RWPE1 (cell line): Measurements from ENCODE around the gene NFASC.

Experiments used
- CTCF ChIA-PET: fragments of 350-600 bp; sonication (Branson Sonifier 250); formaldehyde crosslinking; extraction: SDS; loops from one replicate; lab custom pipeline; 2021; lab: Yijun Ruan, JAX
- POLR2A ChIA-PET: fragments of 400-600 bp; formaldehyde crosslinking; extraction: SDS; loops from one replicate; lab custom pipeline; 2020; ENCODE audit warnings: antibody characterized with exemption; ENCODE audit not compliant: low non-redundant PET; lab: Yijun Ruan, JAX
- DNase-seq: peaks from one replicate; pipeline ENCODE4 v3.0.0; 2012; ENCODE audit warnings: low spot score
- H3K27ac ChIP-seq: fragments of 450-650 bp; 2 replicates; pipeline ENCODE4 v1.5.1; 2017
- CTCF ChIP-seq: fragments of 450-650 bp; conservative IDR thresholded peaks from 2 replicates; pipeline ENCODE4 v1.5.1; 2017; ENCODE audit warnings: low read depth, mild to moderate bottlenecking

NFASC gene

GRCh38 chr1:204894031-204894430 is 23.4 kb downstream of the NFASC start:
- no peak for TF ChIP-seq CTCF
- POLR2A ChIA-PET = no interaction called here
- H3K27ac ChIP-seq = no peak overlapping the region
- CTCF ChIA-PET = interaction anchor here (1.2 to 1.4 kb wide), 3 partner anchors 16 to 87 kb away, joined by 3 to 6 read pairs (median 4); no protein-coding TSS in a partner anchor
- DNase-seq = no peak

GRCh38 chr1:204894606-204895005 is 23.9 kb downstream of the NFASC start:
- POLR2A ChIA-PET = no interaction called here

GRCh38 chr1:204896023-204896422 is 25.4 kb downstream of the NFASC start:
- DNase-seq = no peak

More at GRCh38 chr1:204894606-204895005, 23.9 kb downstream of the NFASC start:
- CTCF ChIA-PET = interaction anchor here (1.2 to 1.4 kb wide), 3 partner anchors 16 to 87 kb away, joined by 3 to 6 read pairs (median 4); no protein-coding TSS in a partner anchor
- no peak for DNase-seq
- no peak overlapping the region for H3K27ac ChIP-seq
- no peak for TF ChIP-seq CTCF

GRCh38 chr1:204896787-204897469 is 26.3 kb downstream of the NFASC start:
- no peak overlapping the region for H3K27ac ChIP-seq
- CTCF ChIA-PET = interaction anchor here (0.6 to 0.8 kb wide), 4 partner anchors 45 to 784 kb away, joined by 3 to 5 read pairs (median 3); no protein-coding TSS in a partner anchor
- DNase-seq = no peak
- no peak for TF ChIP-seq CTCF
- POLR2A ChIA-PET = no interaction called here

More at GRCh38 chr1:204896023-204896422, 25.4 kb downstream of the NFASC start:
- H3K27ac ChIP-seq = no peak overlapping the region
- TF ChIP-seq CTCF = no peak
- ChIA-PET CTCF (interaction anchor here (0.6 to 0.7 kb wide), 2 partner anchors 21 to 88 kb away, joined by 3 read pairs; no protein-coding TSS in a partner anchor), POLR2A (no interaction called here)

GRCh38 chr1:204900721-204901120 is 30.1 kb downstream of the NFASC start:
- DNase-seq = no peak
- ChIA-PET CTCF (interaction anchor here (0.5 to 1.1 kb wide), 3 partner anchors 12 to 93 kb away, joined by 3 to 4 read pairs (median 4); no protein-coding TSS in a partner anchor), POLR2A (no interaction called here)
- TF ChIP-seq CTCF = no peak
- H3K27ac ChIP-seq = no peak overlapping the region

- ChIA-PET CTCF (interaction anchor here (1.0 kb wide), 1 partner anchor 95 kb away, joined by 3 read pairs; no protein-coding TSS in a partner anchor), POLR2A (no interaction called here)
- no peak for TF ChIP-seq CTCF
- H3K27ac ChIP-seq = no peak overlapping the region
- DNase-seq = no peak
Measured at GRCh38 chr1:204902671-204903070, 32.0 kb downstream of the NFASC start.
